H1 (cell line): ENCODE measurements around the gene HPS5. TPM values are rescaled to one million over a fixed set of nuclear protein-coding genes. Genes with fewer than 3 reads are reported as not detected.

ENCODE experiments used
- CTCF ChIA-PET: fragments of 300-600 bp; sonication (Branson Sonifier 250); formaldehyde crosslinking; loops from one replicate; lab custom pipeline; 2021; ENCODE audit not compliant: partially characterized antibody; lab: Charles Lee
- POLR2A ChIA-PET: fragments of 300-600 bp; sonication (Branson Sonifier 250); formaldehyde crosslinking; loops from one replicate; lab custom pipeline; 2021; ENCODE audit warnings: inconsistent platforms; ENCODE audit not compliant: partially characterized antibody; lab: Charles Lee
- DNase-seq, 2 experiments: peaks; one replicate each; pipeline versions ENCODE4 v3.0.0 to v3.0.0-alpha.2; 2010 to 2022; ENCODE audit warnings: low spot score in 2 of 2, low read depth in 1 of 2, mixed read lengths in 1 of 2
- FAIRE-seq: peaks from 2 replicates; lab custom pipeline; 2011; peaks lifted over from hg19 to GRCh38; lab: Jason Lieb, UNC
- H2AFZ ChIP-seq: 2 replicates; pipeline ENCODE4 v1.8.1; 2012; ENCODE audit warnings: low read length, inconsistent platforms
- H2AK5ac ChIP-seq: 2 replicates; pipeline ENCODE4 v1.6.1; 2013; ENCODE audit warnings: low read depth, low read length
- H2BK120ac ChIP-seq: replicated peaks from 2 replicates; pipeline ENCODE3; 2013; ENCODE audit warnings: low read depth, low read length, inconsistent platforms
- H2BK12ac ChIP-seq: 2 replicates; pipeline ENCODE4 v1.6.1; 2013; ENCODE audit warnings: low read depth, low read length
- H2BK15ac ChIP-seq: 2 replicates; pipeline ENCODE4 v1.6.1; 2013; ENCODE audit warnings: low read length
- H2BK20ac ChIP-seq: 2 replicates; pipeline ENCODE4 v1.6.1; 2013; ENCODE audit warnings: low read length
- H2BK5ac ChIP-seq: 2 replicates; pipeline ENCODE4 v1.6.1; 2013; ENCODE audit warnings: low read depth, low read length
- H3K14ac ChIP-seq: 2 replicates; pipeline ENCODE4 v1.6.1; 2013; ENCODE audit warnings: inconsistent platforms; ENCODE audit not compliant: insufficient read length
- H3K18ac ChIP-seq: 2 replicates; pipeline ENCODE4 v1.6.1; 2013; ENCODE audit warnings: low read length; ENCODE audit errors: extremely low read depth
- H3K23ac ChIP-seq: 2 replicates; pipeline ENCODE4 v1.6.1; 2013; ENCODE audit warnings: inconsistent platforms; ENCODE audit not compliant: insufficient read length
- H3K23me2 ChIP-seq: 2 replicates; pipeline ENCODE4 v1.6.1; 2013; ENCODE audit warnings: low read depth, low read length
- H3K27ac ChIP-seq: 2 replicates; pipeline ENCODE4 v1.6.1; 2011; ENCODE audit warnings: low read depth, low read length, inconsistent platforms
- H3K27me3 ChIP-seq, 4 experiments: replicated peaks in 1 of 4; 1 replicate in 1 of 4; 2 replicates in 3 of 4; pipeline versions ENCODE4 v1.6.1 to v1.8.1; 2011 to 2013; ENCODE audit warnings: low read length in 3 of 4, mild to moderate bottlenecking in 3 of 4, inconsistent platforms in 2 of 4, mixed read lengths in 2 of 4, moderate library complexity in 1 of 4; ENCODE audit not compliant: control insufficient read depth in 3 of 4, insufficient read depth in 3 of 4; ENCODE audit errors: extremely low read depth in 1 of 4
- H3K36me3 ChIP-seq, 4 experiments: 2 replicates each; pipeline versions ENCODE4 v1.6.1 to v1.8.1; 2011 to 2013; ENCODE audit warnings: mild to moderate bottlenecking in 4 of 4, low read length in 3 of 4, moderate library complexity in 2 of 4, control low read depth in 1 of 4, inconsistent platforms in 1 of 4; ENCODE audit not compliant: insufficient read depth in 4 of 4, control insufficient read depth in 2 of 4
- H3K4ac ChIP-seq: replicated peaks from 2 replicates; pipeline ENCODE3; 2013; ENCODE audit warnings: low read length, low read depth, mixed read lengths, inconsistent platforms; ENCODE audit not compliant: insufficient read length
- H3K4me1 ChIP-seq, 4 experiments: replicated peaks in 1 of 4; 1 replicate in 1 of 4; 2 replicates in 3 of 4; pipeline versions ENCODE4 v1.6.1 to v1.8.1; 2011 to 2013; ENCODE audit warnings: low read length in 3 of 4, inconsistent platforms in 2 of 4, mixed read lengths in 1 of 4; ENCODE audit not compliant: insufficient read depth in 4 of 4, control insufficient read depth in 3 of 4
- H3K4me2 ChIP-seq, 2 experiments: 2 replicates each; pipeline versions ENCODE4 v1.6.1 to v1.8.1; 2011 to 2013; ENCODE audit warnings: low read depth in 2 of 2, low read length in 2 of 2, control low read depth in 1 of 2, inconsistent platforms in 1 of 2, mild to moderate bottlenecking in 1 of 2; ENCODE audit not compliant: insufficient read depth in 1 of 2
- H3K4me3 ChIP-seq, 4 experiments: fragments of 200-600, 300-600 bp in 1 of 4; sonication (generic), shearing (Covaris generic), sonication (Bioruptor Twin) in 1 of 4; 2 replicates each; pipeline versions ENCODE4 v1.5.1 to v1.8.1; 2011 to 2016; ENCODE audit warnings: low read length in 4 of 4, low read depth in 3 of 4, control low read depth in 2 of 4, inconsistent platforms in 2 of 4, mild to moderate bottlenecking in 2 of 4, mixed read lengths in 1 of 4, moderate library complexity in 1 of 4; ENCODE audit not compliant: insufficient read depth in 2 of 4; ENCODE audit errors: extremely low read depth in 1 of 4
- H3K56ac ChIP-seq: replicated peaks from 2 replicates; pipeline ENCODE3; 2013; ENCODE audit warnings: low read depth, mild to moderate bottlenecking, mixed read lengths, low read length, inconsistent platforms; ENCODE audit not compliant: insufficient read length
- H3K79me1 ChIP-seq: 2 replicates; pipeline ENCODE4 v1.6.1; 2013; ENCODE audit warnings: low read depth, low read length, control low read depth
- H3K79me2 ChIP-seq, 2 experiments: 2 replicates each; pipeline versions ENCODE4 v1.6.1 to v1.8.1; 2012 to 2013; ENCODE audit warnings: low read length in 2 of 2, mild to moderate bottlenecking in 2 of 2, inconsistent platforms in 1 of 2; ENCODE audit not compliant: insufficient read depth in 2 of 2, control insufficient read depth in 1 of 2
- H3K9ac ChIP-seq, 4 experiments: replicated peaks in 1 of 4; 1 replicate in 1 of 4; 2 replicates in 3 of 4; pipeline versions ENCODE4 v1.6.1 to v1.8.1; 2011 to 2013; ENCODE audit warnings: low read depth in 3 of 4, low read length in 3 of 4, control low read depth in 2 of 4, mild to moderate bottlenecking in 2 of 4, moderate library complexity in 2 of 4, inconsistent platforms in 1 of 4; ENCODE audit errors: extremely low read depth in 1 of 4
- H3K9me3 ChIP-seq, 2 experiments: 2 replicates each; pipeline versions ENCODE4 v1.6.1 to v1.8.1; 2012 to 2013; ENCODE audit warnings: mild to moderate bottlenecking in 2 of 2, moderate library complexity in 2 of 2, control low read depth in 1 of 2, inconsistent platforms in 1 of 2, low read depth in 1 of 2, low read length in 1 of 2, mixed read lengths in 1 of 2; ENCODE audit not compliant: insufficient read depth in 2 of 2
- H4K20me1 ChIP-seq, 2 experiments: replicated peaks in 1 of 2; 2 replicates each; pipeline versions ENCODE3 to v1.8.1; 2011 to 2013; ENCODE audit warnings: inconsistent platforms in 2 of 2, low read length in 2 of 2, mild to moderate bottlenecking in 1 of 2; ENCODE audit not compliant: insufficient read depth in 2 of 2, control insufficient read depth in 1 of 2
- H4K5ac ChIP-seq: 2 replicates; pipeline ENCODE4 v1.6.1; 2013; ENCODE audit warnings: low read length, low read depth, mixed read lengths, inconsistent platforms; ENCODE audit not compliant: insufficient read length
- H4K8ac ChIP-seq: 2 replicates; pipeline ENCODE4 v1.8.0; 2013; ENCODE audit warnings: mild to moderate bottlenecking, moderate library complexity, low read length, inconsistent platforms; ENCODE audit not compliant: insufficient read depth; ENCODE audit errors: extremely low read depth
- H4K91ac ChIP-seq: replicated peaks from 2 replicates; pipeline ENCODE3; 2013; ENCODE audit warnings: low read length, mixed read lengths, inconsistent platforms; ENCODE audit not compliant: insufficient read length
- BCL11A ChIP-seq, 2 experiments: IDR thresholded peaks; one replicate each; pipeline ENCODE4 v1.6.1; 2011; ENCODE audit warnings: low read depth in 2 of 2, low read length in 2 of 2, mild to moderate bottlenecking in 2 of 2
- CBX5 ChIP-seq: fragments of 300-800, 300-1000 bp; sonication (generic); IDR thresholded peaks from 2 replicates; pipeline ENCODE4 v1.7.1; 2016; ENCODE audit warnings: antibody characterized with exemption, low read length, low read depth
- CBX8 ChIP-seq: fragments of 300-800, 300-1000 bp; sonication (generic); IDR thresholded peaks from 2 replicates; pipeline ENCODE4 v1.7.1; 2016; ENCODE audit warnings: low read depth, low read length, borderline replicate concordance
- POLR2A ChIP-seq, 2 experiments: IDR thresholded peaks; 1 replicate in 1 of 2; 2 replicates in 1 of 2; pipeline ENCODE4 v1.6.1; 2011; ENCODE audit warnings: low read depth in 2 of 2, low read length in 2 of 2, mild to moderate bottlenecking in 2 of 2; ENCODE audit errors: control extremely low read depth in 1 of 2
- SIX5 ChIP-seq: IDR thresholded peaks from 2 replicates; pipeline ENCODE4 v1.6.1; 2011; ENCODE audit warnings: mild to moderate bottlenecking, low read depth, low read length
- WGBS, 2 experiments: shearing (Covaris generic) in 1 of 2; methylation state at CpG; one replicate each; pipeline versions ENCODE4 v1.1.6 to v1.1.7; 2013 to 2015; ENCODE audit warnings: low lambda C conversion rate in 2 of 2, mixed read lengths in 2 of 2, inconsistent platforms in 1 of 2, low coverage in 1 of 2, missing lambda C conversion rate in 1 of 2; ENCODE audit not compliant: insufficient replicate concordance in 2 of 2, insufficient coverage in 1 of 2, insufficient read length in 1 of 2; ENCODE audit errors: extremely low coverage in 1 of 2, missing lambda C conversion rate in 1 of 2; 5-methylcytosine and 5-hydroxymethylcytosine counted together
- polyA plus RNA-seq, 7 experiments: library from polyadenylated mRNA; depleted of rRNA in 3 of 7; stranded (reverse) in 5 of 7; unstranded in 2 of 7; fragments of >200 nt in 5 of 7; fragments of 200-250 nt in 2 of 7; gene quantifications; 1 replicate in 5 of 7; 2 replicates in 1 of 7; 4 replicates in 1 of 7; pipeline versions ENCODE4 v1.2.1 to v1.2.3, GENCODE V29; 2011 to 2013; ENCODE audit warnings: missing spikeins in 2 of 7, mixed read lengths in 2 of 7
- total RNA-seq: library from RNA; stranded (reverse); fragmentation: NEBNext Ultra II Directional; extraction: Animal tissue kit (Norgen Biotek cat#: 25700); gene quantifications from 2 replicates; pipeline ENCODE4 v1.2.1, GENCODE V29; 2021

The HPS5 gene
- total and polyA plus RNA-seq, 2 of the 8 experiments (the other 6 are each of a cell fraction or from before 2014, with no cell fraction given): 5.0 to 18.5 TPM

- no peaks in the 10 kb centered on the region for H3K4me1 ChIP-seq
- no peak overlapping the region for H3K56ac ChIP-seq
- ChIA-PET CTCF (interaction anchor here (1.3 to 1.8 kb wide), 2 partner anchors 199 kb away, joined by 4 to 9 read pairs; no protein-coding TSS in a partner anchor), POLR2A (interaction anchor here (0.8 to 1.1 kb wide), 3 partner anchors 19 to 199 kb away, joined by 3 to 4 read pairs (median 3); no protein-coding TSS in a partner anchor)
- no peak overlapping the region for H2BK5ac ChIP-seq
- no peak overlapping the region for H3K9ac ChIP-seq
- no peak overlapping the region for H3K4me2 ChIP-seq
- H3K27me3 ChIP-seq: no peaks in the 10 kb centered on the region
- H3K79me1 ChIP-seq: peaks cover 12% of the 10 kb centered on the region; the same call in 1 of the 2 replicates
- peaks cover 0 to 2% of the 10 kb centered on the region in 2 experiments for H4K20me1 ChIP-seq
- WGBS, 2 experiments: 90% methylated on average over 10 of the region's 10 CpGs; no CpG with 5 or more reads in 1 of the 2 experiments
- H4K5ac ChIP-seq: no peak overlapping the region
- H3K14ac ChIP-seq: no peak overlapping the region
- no peak overlapping the region for H2AK5ac ChIP-seq
- H4K91ac ChIP-seq: no peak overlapping the region
- no peaks in the 10 kb centered on the region; the same call in 1 of the 2 replicates for H3K23me2 ChIP-seq
- 0 out of 2 replicates have a peak overlapping the region, but pooled peaks have one; percentile 12 for H3K27ac ChIP-seq
- H2BK20ac ChIP-seq: no peak overlapping the region
- DNase-seq: no peak
- no peaks in the 10 kb centered on the region for H3K9me3 ChIP-seq
- no peak overlapping the region for H3K18ac ChIP-seq
- no peak overlapping the region for H2BK120ac ChIP-seq
- H3K4ac ChIP-seq: no peak overlapping the region
- H3K4me3 ChIP-seq: no peak overlapping the region
- H3K23ac ChIP-seq: no peak overlapping the region
- no peak overlapping the region for H2BK12ac ChIP-seq
- no peak overlapping the region for H2BK15ac ChIP-seq
- H2AFZ ChIP-seq: no peak overlapping the region
- peaks cover 0 to 49% of the 10 kb centered on the region in 2 experiments; a peak in 2 of 4 replicates for H3K79me2 ChIP-seq
- FAIRE-seq: no peak
- H4K8ac ChIP-seq: no peak overlapping the region
- TF ChIP-seq BCL11A (IDR thresholded peaks at IDR 0.05; ENCODE audit: low read depth in 2 of 2, low read length in 2 of 2) (no peak), CBX5 (no peak), POLR2A (IDR thresholded peaks at IDR 0.05; ENCODE audit: control extremely low read depth in 1 of 2, low read depth in 2 of 2, low read length in 2 of 2) (no peak), CBX8 (no peak), SIX5 (no peak)
- peaks cover 3 to 22% (median 13%) of the 10 kb centered on the region in 4 experiments; a peak in 7 of 8 replicates for H3K36me3 ChIP-seq
Observed at GRCh38 chr11:18313965-18314763, 7.8 kb downstream of the HPS5 start.
